HG03457 (cell line): ENCODE results near the gene DIDO1.

ENCODE experiments used
- ATAC-seq: cut with Tn5 transposase; IDR thresholded peaks from one replicate; pipeline ENCODE4 v1.9.1; 2021; ENCODE audit warnings: moderate number of reproducible peaks; ENCODE audit not compliant: unreplicated experiment

The DIDO1 gene

GRCh38 chr20:62840244-62841197 is 85.8 kb downstream of the DIDO1 start:
- ATAC-seq: no peak

GRCh38 chr20:62839816-62840215 is 86.5 kb downstream of the DIDO1 start:
- ATAC-seq: no peak

- ATAC-seq: no peak
Observed at GRCh38 chr20:62839261-62839660, 87.0 kb downstream of the DIDO1 start.

DNA sequence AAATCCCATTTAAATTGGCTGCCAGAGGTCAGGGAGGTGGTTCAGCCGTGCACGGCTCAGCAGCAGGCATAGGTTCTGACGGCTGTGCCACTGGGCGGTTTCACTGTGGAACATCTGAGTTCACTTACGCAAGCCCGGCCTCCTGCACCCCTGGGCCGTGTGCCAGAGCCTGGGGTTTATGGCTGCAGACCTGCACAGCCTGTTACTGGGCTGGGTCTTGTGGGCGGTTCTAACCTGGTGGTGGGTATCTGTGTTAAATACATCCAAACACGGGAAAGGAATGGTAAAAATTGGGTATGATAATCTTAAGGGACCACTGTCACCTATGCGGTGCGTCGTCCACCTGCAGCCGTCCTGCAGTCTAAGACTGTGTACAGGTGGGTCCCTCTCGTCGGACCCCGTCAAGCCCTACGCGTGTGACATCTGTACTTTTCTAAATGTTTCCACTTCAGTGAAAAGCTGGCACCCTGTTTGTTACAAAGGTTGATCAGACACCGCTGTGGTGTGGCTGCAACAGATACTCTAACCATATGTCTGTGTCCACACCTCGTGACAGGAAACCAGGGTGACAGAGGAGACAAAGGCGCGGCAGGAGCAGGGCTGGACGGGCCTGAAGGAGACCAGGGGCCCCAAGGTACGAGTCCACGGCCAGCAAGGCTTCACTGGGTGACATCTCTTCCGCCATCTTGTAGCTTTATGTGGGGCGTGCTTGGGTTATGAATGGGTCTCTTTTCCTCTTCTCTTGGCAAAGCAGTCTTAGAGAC is 88.0 kb downstream of the DIDO1 start:
- ATAC-seq: peak; percentile 59

DNA sequence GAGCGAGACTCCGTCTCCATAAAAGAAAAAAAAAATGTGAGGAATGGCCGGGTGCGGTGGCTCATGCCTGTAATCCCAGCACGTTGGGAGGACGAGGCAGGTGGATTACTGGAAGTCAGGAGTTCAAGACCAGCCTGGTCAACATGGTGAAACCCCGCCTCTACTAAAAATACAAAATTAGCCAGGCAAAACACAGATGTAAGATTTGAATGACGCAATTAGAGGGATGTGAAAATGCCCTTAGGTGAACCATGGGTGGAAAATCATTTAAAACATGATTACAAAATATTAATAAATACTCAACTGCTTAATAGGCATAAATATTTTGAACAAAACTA is 88.5 kb downstream of the DIDO1 start:
- peak; percentile 6 for ATAC-seq

DNA sequence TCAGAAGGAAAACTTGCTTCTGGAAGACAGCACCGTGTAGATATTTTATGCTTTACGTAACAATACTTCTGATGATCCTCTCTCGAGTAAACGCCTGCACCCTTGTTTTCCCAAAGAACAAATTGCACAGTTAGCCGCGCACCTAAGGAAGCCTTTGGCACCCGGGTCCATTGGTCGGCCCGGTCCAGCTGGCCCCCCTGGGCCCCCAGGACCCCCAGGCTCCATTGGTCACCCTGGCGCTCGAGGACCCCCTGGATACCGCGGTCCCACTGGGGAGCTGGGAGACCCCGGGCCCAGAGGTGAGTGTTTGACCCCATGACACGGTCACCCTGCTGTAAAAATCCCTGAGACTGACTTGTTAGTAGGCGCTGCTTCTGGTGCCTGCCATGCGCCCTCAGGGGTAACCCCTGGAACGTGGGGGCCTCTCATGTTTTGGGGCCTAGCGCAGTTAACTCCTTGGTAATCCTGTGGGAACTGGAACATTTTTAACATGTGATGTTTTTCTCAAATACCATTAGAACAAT is 89.3 kb downstream of the DIDO1 start:
- no peak for ATAC-seq

- ATAC-seq: no peak
Observed at GRCh38 chr20:62835931-62836861, 90.1 kb downstream of the DIDO1 start.

DNA sequence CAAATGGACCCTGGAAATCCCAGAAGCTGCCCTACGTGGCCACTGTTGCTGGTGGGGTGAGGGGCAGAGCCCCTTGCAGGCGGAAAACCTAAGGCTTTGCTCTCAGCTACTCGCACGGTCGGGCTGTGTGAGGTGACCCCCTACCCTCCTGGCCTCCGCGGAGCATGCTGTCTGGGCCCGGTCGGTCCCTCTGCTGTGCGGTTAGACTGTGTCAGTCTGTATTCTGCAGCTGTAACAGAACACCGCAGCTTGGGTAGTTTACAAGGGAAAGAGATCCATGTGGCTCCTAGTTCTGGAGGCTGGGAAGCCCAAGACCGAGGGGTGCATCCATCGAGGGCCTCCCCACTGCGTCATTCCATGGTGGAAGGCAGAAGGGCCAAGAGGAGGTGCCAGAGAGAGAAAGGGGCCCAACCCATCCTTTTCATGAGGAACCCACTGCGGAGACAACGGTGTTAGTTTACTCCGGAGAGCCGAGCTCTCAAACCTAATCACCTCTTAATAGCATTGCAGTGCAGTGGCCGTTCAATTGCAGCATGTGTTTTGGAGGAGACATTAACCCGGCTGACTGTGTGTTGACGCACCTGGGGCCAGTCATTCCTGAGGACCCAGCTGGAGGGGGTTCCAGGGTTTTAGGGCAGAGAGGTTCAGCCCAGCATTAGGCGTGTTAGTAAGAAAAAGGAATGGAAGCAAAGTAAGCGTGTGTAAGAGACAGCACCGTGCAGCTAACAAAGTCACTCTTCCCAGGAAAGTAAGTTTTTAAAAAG is 91.2 kb downstream of the DIDO1 start:
- no peak for ATAC-seq

DNA sequence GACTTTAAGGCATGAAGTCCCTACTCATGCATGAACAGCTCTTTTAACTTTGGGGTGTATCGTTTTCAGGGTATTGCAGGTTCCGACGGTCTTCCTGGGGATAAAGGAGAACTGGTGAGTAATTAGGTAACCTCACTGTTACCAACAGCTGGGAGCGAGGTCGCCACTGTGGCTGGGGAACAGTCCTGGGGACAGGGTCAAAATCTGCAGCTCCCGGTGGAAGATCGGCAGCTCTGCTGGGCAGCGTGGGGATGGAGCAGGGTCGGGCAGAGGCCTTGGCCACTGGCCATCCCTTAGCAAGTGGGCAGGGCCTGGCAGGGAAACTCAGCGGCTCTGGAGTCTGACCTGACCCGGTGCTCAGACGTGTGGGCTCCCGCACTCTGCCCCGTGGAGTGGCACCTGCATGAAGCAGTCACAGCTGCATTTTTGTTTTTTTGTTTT is 93.3 kb downstream of the DIDO1 start:
- peak; percentile 13 for ATAC-seq

DNA sequence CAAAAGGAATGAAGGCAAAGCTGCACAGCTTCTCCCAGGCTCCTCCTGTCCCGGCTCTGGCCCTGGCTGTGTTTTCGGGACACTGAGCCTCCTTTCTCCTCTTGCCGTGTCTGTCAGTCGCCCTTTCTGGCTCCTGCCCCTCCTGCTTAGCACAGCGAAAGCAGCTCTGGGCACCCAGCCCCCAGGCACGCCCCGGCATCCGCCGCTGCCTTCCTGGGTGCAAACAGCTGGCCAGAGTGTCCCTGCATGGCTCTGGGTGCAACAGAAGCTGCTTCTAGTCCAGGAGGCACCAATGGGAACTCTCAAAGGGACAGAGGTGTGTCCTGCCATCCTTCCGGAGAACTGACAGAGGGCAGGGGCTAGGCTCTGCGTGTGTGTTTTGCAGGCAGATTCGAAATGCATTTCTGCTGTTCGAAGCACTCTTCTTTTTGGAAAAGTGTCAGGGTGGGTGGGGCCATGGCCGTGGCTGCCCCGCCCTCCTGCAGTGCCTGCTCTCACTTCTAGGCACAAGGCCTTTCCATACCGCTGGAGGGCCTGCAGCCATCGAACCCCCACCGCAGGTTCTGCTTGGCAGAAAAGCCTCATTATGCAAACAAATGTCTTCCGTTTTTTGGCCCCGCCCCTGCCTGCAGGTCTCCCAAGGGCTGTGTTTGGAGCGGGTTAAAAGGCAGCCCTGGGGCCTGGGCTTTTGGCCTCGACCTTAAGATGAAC is 93.9 kb downstream of the DIDO1 start:
- ATAC-seq: peak; percentile 47

DNA sequence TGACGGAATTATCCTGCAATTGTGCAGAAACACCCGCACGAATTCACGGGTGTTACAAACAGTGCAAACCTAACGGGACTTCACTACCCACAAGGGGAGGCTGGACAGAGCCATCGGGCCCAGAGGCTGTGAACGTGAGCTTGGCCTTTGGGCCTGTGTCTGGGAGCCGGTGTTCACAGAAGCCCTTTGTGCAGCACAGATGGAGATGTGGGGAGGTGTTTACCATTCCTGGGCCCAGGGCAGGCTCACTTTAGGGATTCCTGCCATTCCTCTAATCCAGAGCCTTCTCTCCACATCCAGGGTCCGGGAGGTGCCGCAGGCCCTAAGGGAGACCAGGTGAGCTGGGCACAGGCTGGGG is 94.5 kb downstream of the DIDO1 start:
- ATAC-seq: no peak

- ATAC-seq: no peak
Observed at GRCh38 chr20:62831361-62831788, 94.9 kb downstream of the DIDO1 start.

- no peak for ATAC-seq
Observed at GRCh38 chr20:62830821-62831220, 95.5 kb downstream of the DIDO1 start.

DNA sequence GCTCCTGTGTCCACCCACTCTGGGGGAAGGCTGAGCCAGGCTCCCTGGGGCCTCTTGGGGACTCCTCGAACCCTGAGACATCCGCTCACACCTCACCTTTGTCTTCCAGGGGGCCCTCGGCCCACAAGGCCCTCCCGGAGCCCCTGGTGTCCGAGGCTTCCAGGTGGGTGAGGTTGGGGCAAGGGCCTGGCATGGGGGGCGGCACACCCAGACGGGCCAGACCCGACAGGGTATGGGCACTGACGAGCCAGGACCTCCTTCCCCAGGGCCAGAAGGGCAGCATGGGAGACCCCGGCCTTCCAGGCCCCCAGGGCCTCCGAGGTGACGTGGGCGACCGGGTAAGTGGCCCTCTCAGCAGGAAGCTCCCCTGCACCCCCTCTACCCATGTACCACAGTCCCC is 96.1 kb downstream of the DIDO1 start:
- no peak for ATAC-seq

DNA sequence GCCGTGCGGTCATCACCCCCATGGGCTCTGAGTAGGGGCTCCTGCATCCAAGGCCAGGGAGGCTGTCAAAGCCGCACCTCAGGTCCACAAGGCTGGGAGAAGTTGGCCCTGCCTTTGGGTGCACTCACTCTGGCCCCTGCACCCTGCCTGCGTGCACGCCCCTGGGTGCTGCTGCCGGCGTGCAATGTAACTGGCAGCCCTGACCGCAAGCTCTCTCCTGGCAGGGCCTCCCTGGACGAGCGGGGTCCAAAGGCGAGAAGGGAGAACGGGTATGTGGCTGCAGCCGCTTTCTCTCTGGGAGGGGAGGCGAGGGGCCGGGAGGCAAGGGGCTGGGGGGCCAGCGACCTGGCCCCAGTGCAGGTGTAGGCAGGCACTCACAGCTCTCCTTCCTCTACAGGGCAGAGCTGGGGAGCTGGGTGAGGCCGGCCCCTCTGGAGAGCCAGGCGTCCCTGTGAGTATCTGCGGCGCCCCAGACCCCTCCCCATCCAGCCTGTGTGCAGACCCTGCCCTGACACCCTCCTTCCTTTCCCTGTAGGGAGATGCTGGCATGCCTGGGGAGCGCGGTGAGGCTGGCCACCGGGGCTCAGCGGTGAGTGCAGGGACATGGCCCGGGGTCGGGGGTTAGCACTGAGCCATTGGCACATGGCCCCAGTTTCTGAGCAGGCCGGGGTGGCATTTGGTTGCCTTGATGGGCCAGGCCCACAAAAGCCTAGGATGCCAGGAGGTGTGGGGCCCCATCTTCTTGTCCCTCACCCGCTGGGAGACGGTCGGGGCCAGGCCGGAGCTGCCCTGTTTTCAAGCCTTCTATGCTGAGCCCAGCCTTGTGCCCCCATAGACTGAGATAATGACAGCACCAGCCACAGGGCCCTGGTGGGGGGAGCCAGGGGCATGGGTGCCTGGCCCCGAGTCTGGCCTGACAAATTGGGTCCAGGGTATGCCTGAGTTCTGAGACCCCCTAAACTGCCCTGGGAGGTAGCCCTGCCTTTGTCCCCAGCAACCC is 96.8 kb downstream of the DIDO1 start:
- no peak for ATAC-seq

GRCh38 chr20:62828511-62829230 is 97.6 kb downstream of the DIDO1 start:
- ATAC-seq: no peak

- no peak for ATAC-seq
Observed at GRCh38 chr20:62828051-62828450, 98.3 kb downstream of the DIDO1 start.
